SU-DHL-6 (cell line): Measurements from ENCODE around the gene CLASP1.

Source experiments
- H2AFZ ChIP-seq: fragments of 200-600 bp; sonication (generic); 2 replicates; pipeline ENCODE4 v1.6.1; 2014; ENCODE audit warnings: low read depth, mild to moderate bottlenecking, moderate library complexity, mixed read lengths, antibody characterized with exemption, low read length; ENCODE audit not compliant: severe bottlenecking
- H3F3A ChIP-seq: fragments of 200-600 bp; shearing (Covaris generic); 2 replicates; pipeline ENCODE4 v1.6.0; 2016; ENCODE audit warnings: antibody characterized with exemption, mild to moderate bottlenecking; ENCODE audit not compliant: insufficient read depth
- H3K27ac ChIP-seq: fragments of 200-600 bp; sonication (generic); 2 replicates; pipeline ENCODE4 v1.5.1; 2016; ENCODE audit warnings: low read depth, mild to moderate bottlenecking, low read length, moderate library complexity, mixed read lengths
- H3K27me3 ChIP-seq: fragments of 200-600 bp; sonication (generic), shearing (Covaris generic); 2 replicates; pipeline ENCODE4 v1.6.0; 2014; ENCODE audit warnings: mild to moderate bottlenecking, low read length
- H3K36me3 ChIP-seq: fragments of 200-600 bp; sonication (generic); 2 replicates; pipeline ENCODE4 v1.6.1; 2014; ENCODE audit warnings: mild to moderate bottlenecking, low read length, mixed read lengths
- H3K4me2 ChIP-seq: fragments of 300-600, 200-600 bp; shearing (Covaris generic), sonication (generic); 2 replicates; pipeline ENCODE4 v1.6.0; 2014; ENCODE audit warnings: low read length, low read depth, mild to moderate bottlenecking; ENCODE audit not compliant: poor library complexity, severe bottlenecking
- H3K4me3 ChIP-seq: fragments of 200-600 bp; sonication (generic); 2 replicates; pipeline ENCODE4 v1.5.1; 2014; ENCODE audit warnings: antibody characterized with exemption, low read length, mild to moderate bottlenecking, mixed read lengths; ENCODE audit not compliant: insufficient read depth, poor library complexity, severe bottlenecking
- H3K79me2 ChIP-seq: fragments of 200-600 bp; sonication (generic); 2 replicates; pipeline ENCODE4 v1.6.1; 2014; ENCODE audit warnings: mild to moderate bottlenecking, low read length, moderate library complexity; ENCODE audit not compliant: insufficient read depth
- H3K9ac ChIP-seq: fragments of 200-600 bp; sonication (generic); 2 replicates; pipeline ENCODE4 v1.7.0; 2014; ENCODE audit warnings: mild to moderate bottlenecking, low read length
- H3K9me2 ChIP-seq: fragments of 200-600 bp; sonication (generic); replicated peaks from 2 replicates; pipeline ENCODE4 v1.6.1; 2014; ENCODE audit warnings: low read length; ENCODE audit not compliant: insufficient read depth
- H3K9me3 ChIP-seq: fragments of 200-600 bp; sonication (generic); 2 replicates; pipeline ENCODE4 v1.6.1; 2014; ENCODE audit warnings: low read length, mixed read lengths; ENCODE audit not compliant: insufficient read depth
- H4K20me1 ChIP-seq: fragments of 200-600 bp; sonication (generic); 2 replicates; pipeline ENCODE4 v1.6.1; 2014; ENCODE audit warnings: low read depth, mild to moderate bottlenecking, antibody characterized with exemption, low read length, moderate library complexity, mixed read lengths
- EZH2phosphoT487 ChIP-seq: fragments of 200-600 bp; sonication (generic), shearing (Covaris generic); conservative IDR thresholded peaks from 2 replicates; pipeline ENCODE4 v1.6.1; 2018; ENCODE audit warnings: mild to moderate bottlenecking, antibody characterized with exemption, low read length, moderate library complexity, mixed read lengths
- TF ChIP-seq, protein P1 (sequence below): fragments of 200-600 bp; sonication (generic); IDR thresholded peaks from one replicate; pipeline ENCODE4 v1.5.1; 2017; ENCODE audit warnings: antibody characterized with exemption, mild to moderate bottlenecking, low read length, moderate library complexity; ENCODE audit not compliant: insufficient read depth, poor library complexity, severe bottlenecking

Gene CLASP1

DNA sequence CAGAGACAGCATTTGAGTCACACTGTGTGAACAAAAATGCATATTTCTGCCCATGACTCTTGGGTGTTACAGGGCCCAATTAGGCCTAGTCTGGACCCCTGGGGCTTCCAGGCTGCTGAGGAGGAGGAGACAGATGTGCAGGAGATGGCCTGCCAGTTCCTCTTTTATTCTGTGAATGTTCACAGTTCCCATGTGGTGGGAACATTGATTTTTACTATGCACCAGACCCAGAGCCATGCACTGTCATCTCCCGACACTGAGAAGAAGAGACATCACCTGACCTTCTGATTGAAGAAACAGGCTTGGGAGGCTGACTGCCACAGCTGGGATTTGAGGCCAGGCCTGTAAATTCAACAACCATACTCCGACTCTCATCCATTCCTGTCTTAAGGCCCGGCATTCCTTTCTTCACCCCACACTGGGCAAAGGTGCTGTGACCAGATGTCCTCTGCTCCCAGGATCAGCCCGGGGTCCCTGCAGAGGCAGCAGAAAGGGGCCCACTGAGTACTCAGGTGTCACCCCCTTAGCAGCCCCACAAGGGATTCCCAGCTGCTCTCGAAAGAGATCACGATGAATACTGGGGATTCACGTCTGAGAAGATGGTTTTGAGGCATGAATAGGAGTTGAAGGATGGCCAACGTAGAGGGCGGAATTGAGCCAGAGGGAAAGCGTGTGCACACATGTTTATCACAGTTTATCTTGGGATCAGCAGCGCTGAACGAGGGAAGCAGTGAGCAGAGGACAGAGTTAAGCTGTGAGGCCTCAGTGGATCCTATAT lies 360.6 kb downstream of the CLASP1 start:
- Histone ChIP-seq H3K27me3 (no peaks in the 10 kb centered on the region), H3F3A (no peaks in the 10 kb centered on the region), H3K9me2 (no peaks in the 10 kb centered on the region), H3K9ac (no peak overlapping the region), H3K4me3 (no peak overlapping the region), H3K79me2 (no peaks in the 10 kb centered on the region), H3K27ac (no peak overlapping the region), H3K36me3 (no peaks in the 10 kb centered on the region), H3K4me2 (no peak overlapping the region), H3K9me3 (no peaks in the 10 kb centered on the region), H2AFZ (no peak overlapping the region), H4K20me1 (no peaks in the 10 kb centered on the region)
- TF ChIP-seq, protein P1, sequence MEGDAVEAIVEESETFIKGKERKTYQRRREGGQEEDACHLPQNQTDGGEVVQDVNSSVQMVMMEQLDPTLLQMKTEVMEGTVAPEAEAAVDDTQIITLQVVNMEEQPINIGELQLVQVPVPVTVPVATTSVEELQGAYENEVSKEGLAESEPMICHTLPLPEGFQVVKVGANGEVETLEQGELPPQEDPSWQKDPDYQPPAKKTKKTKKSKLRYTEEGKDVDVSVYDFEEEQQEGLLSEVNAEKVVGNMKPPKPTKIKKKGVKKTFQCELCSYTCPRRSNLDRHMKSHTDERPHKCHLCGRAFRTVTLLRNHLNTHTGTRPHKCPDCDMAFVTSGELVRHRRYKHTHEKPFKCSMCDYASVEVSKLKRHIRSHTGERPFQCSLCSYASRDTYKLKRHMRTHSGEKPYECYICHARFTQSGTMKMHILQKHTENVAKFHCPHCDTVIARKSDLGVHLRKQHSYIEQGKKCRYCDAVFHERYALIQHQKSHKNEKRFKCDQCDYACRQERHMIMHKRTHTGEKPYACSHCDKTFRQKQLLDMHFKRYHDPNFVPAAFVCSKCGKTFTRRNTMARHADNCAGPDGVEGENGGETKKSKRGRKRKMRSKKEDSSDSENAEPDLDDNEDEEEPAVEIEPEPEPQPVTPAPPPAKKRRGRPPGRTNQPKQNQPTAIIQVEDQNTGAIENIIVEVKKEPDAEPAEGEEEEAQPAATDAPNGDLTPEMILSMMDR: no peak
- TF ChIP-seq EZH2phosphoT487: no peak

DNA sequence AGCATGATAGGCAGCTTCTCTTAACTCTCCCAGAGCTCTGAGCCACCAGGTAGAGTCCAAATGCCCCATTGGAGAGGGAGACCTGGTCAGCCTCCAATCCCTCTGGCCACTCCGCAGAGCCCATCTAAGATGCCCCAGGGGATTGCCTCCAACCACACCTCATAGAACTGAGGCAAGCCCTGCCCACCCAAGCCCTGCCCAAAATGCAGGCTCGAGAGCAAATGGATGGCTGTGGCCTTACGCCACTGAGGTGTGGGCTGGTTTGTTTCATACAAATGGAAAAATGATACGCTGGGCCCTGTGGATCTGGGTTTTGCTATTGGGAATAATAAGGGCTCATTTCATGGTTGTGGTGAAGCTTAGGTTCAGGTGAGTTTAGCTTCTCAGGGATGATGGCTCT lies 361.3 kb downstream of the CLASP1 start:
- TF ChIP-seq, protein P1: no peak
- TF ChIP-seq EZH2phosphoT487: no peak
- Histone ChIP-seq H3K9ac (no peak overlapping the region), H4K20me1 (no peaks in the 10 kb centered on the region), H3K27me3 (no peaks in the 10 kb centered on the region), H2AFZ (no peak overlapping the region), H3K36me3 (no peaks in the 10 kb centered on the region), H3K9me2 (no peaks in the 10 kb centered on the region), H3K4me3 (no peak overlapping the region), H3K79me2 (no peaks in the 10 kb centered on the region), H3K9me3 (no peaks in the 10 kb centered on the region), H3K27ac (no peak overlapping the region), H3F3A (no peaks in the 10 kb centered on the region), H3K4me2 (no peak overlapping the region)
